ENCODE results near the gene UNC93A.
"Not testable (repeated sequence)": the region's sequence is repeated elsewhere in the genome, so short reads cannot be mapped to it uniquely, and the experiment has no call there.

The UNC93A gene

GRCh38 chr6:167275001-167275400 is 16.1 kb upstream of the UNC93A start:
- in situ Hi-C loops (cut with HindIII; ENCODE audit: low sequenced_read_pairs), result no loop called here
- no peak overlapping the region for H3K4me3 ChIP-seq (ENCODE audit: low read depth, low read length)
- no peak for TF ChIP-seq CTCF (IDR thresholded peaks at IDR 0.05; ENCODE audit: low read depth, low read length)
- no peak for DNase-seq (ENCODE audit: low read depth, low spot score)

- H3K4me3 ChIP-seq (ENCODE audit: low read depth, low read length), result no peak overlapping the region
- in situ Hi-C loops (cut with HindIII; ENCODE audit: low sequenced_read_pairs), result no loop called here
- TF ChIP-seq CTCF (IDR thresholded peaks at IDR 0.05; ENCODE audit: low read depth, low read length), result no peak
- DNase-seq (ENCODE audit: low read depth, low spot score), result no peak
Measured at GRCh38 chr6:167275436-167275835, 15.7 kb upstream of the UNC93A start.

GRCh38 chr6:167276772-167277533 is 14.2 kb upstream of the UNC93A start:
- H3K4me3 ChIP-seq (ENCODE audit: low read depth, low read length), result no peak overlapping the region
- no peak for TF ChIP-seq CTCF (IDR thresholded peaks at IDR 0.05; ENCODE audit: low read depth, low read length)
- DNase-seq (ENCODE audit: low read depth, low spot score), result no peak
- in situ Hi-C loops (cut with HindIII; ENCODE audit: low sequenced_read_pairs), result no loop called here

DNA sequence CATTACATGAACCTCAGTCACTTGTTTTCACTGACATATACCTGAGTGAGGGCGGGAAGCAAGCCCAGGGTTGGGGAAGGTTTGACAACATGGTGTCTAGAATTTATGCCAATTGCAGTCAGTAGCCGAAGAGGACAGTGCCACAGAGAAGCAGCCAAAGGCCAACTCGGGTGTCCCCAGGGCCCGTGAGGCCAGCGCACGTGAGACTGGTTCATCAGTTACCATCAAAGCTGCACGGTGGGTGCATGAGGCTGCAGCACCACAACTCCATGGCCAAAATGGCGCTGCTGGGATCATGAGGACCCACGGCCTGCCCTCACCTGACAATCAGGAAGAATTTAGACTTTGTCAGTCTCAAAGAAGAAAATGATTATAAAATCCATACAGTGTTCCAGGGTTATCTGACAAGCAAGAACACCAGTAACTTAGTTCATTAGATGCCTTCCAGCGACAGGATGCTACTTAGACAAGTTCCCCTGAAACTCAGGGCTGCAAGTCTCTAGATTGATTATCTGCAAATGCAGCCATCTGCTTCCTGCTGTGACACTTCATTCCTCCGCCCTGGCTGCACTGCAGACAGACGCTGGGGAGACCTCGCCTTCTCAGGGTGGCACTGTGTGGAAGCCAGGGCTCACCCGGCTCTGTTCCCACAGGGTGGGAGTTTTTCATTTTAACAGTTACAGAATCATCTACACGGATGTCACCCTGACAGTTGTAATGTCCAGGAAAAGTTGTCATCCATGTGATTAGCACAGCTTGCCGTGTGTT is 12.8 kb upstream of the UNC93A start:
- in situ Hi-C loops (cut with HindIII; ENCODE audit: low sequenced_read_pairs), result not testable (repeated sequence)

GRCh38 chr6:167279766-167280446 is 11.2 kb upstream of the UNC93A start:
- TF ChIP-seq CTCF (IDR thresholded peaks at IDR 0.05; ENCODE audit: low read depth, low read length), result no peak
- in situ Hi-C loops (cut with HindIII; ENCODE audit: low sequenced_read_pairs), result no loop called here
- no peak for DNase-seq (ENCODE audit: low read depth, low spot score)
- H3K4me3 ChIP-seq (ENCODE audit: low read depth, low read length), result no peak overlapping the region

More for the DNA sequence above, 12.8 kb upstream of the UNC93A start:
- not testable (repeated sequence) for H3K4me3 ChIP-seq (ENCODE audit: low read depth, low read length); DNase-seq (ENCODE audit: low read depth, low spot score)

DNA sequence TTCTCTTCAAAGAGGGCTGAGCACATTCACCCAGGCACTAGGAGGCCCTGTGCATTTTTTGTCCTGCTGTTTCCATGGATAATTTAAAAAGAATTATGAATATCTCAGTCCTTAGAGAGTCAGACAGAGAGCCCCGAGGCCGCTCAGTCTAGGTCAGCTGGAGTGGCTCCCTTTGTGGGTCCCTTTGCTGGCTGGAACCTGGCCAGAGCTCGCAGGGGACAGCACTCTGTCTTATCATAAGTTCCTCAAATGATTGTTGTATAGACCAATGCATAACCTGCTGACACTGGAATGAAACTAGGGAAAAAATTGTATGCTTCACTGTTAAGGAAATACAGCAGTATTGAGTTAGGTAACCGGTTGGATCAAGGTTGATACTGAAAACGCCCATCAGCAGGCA is 10.6 kb upstream of the UNC93A start:
- in situ Hi-C loops (cut with HindIII; ENCODE audit: low sequenced_read_pairs); H3K4me3 ChIP-seq (ENCODE audit: low read depth, low read length); DNase-seq (ENCODE audit: low read depth, low spot score): not testable (repeated sequence)

DNA sequence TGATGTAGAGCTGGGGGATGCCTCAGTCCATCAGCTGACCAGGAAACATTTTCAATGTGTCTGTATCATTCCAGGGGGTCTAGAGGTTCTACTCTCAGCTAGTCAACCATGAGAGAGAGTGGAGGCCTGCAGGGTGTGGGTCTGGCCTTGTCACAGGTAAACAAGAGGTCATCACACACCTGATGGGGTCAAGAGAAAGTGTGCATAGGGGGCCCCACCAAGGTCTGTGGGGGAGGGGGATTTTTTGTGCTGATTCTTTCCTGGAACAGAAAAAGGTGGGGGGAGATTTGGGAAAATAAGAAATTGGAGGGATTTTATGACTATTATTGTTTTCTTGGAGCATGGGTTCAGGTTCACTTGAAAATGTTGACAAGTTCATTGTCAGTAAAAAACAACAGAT is 8.9 kb upstream of the UNC93A start:
- in situ Hi-C loops (cut with HindIII; ENCODE audit: low sequenced_read_pairs), result no loop called here
- TF ChIP-seq CTCF (IDR thresholded peaks at IDR 0.05; ENCODE audit: low read depth, low read length), result no peak

DNA sequence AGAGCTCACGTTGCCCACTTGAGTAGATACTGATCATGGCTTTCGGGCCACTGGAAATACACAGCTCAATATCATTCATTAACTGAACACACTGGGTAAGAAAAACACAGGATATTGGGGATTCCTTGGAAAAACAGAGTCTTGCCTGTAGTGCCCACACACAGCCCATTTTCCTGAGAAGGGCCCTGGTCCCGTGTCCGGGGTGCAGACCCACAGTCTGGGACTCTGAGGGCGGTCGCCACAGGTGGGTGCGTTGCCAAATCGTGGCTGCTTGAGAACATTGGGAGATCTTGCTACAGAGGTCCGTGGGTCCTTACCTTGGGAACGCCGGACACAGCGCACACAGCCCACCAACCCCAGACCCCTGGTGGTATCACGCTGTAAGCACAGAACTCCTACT is 6.5 kb upstream of the UNC93A start:
- DNase-seq (ENCODE audit: low read depth, low spot score); in situ Hi-C loops (cut with HindIII; ENCODE audit: low sequenced_read_pairs); H3K4me3 ChIP-seq (ENCODE audit: low read depth, low read length): not testable (repeated sequence)

More for the DNA sequence above, 8.9 kb upstream of the UNC93A start:
- no peak overlapping the region for H3K4me3 ChIP-seq (ENCODE audit: low read depth, low read length)
- no peak for DNase-seq (ENCODE audit: low read depth, low spot score)
